ENCODE measurements around the gene PTAFR.

DNA sequence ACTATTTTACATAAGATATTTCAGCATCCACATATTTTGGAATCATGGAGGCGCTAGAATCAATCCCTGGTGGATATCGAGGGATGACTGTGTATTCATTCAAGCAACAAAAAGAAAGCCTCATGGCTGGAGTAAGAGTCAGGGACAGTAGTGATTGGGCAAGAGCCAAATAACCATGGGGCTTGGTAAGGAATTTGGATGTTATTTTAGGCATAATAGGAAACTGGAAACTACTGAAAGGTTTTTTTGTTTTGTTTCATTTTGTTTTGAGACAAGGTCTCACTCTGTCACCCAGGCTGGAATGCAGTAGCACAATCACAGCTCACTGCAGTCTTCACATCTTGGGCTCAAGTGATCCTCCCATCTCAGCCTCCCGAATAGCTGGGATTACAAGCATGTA lies 54.3 kb downstream of the PTAFR start:
- TF ChIP-seq POLR2AphosphoS5 (IDR thresholded peaks at IDR 0.05) (no peak), CTCF (IDR thresholded peaks at IDR 0.05) (no peak)

Data from upper lobe of left lung (tissue), 4 donors.